Upper lobe of right lung (tissue), 1 donor: ENCODE measurements around the gene USP49. TPM values are rescaled to one million over a fixed set of nuclear protein-coding genes. Genes with fewer than 3 reads are reported as not detected.

ENCODE experiments used
- ATAC-seq: fragments of 200-7000 bp; cut with Tn5 transposase; one replicate; pipeline ENCODE4 v1.9.1; 2020; ENCODE audit warnings: mild to moderate bottlenecking, moderate library complexity
- DNase-seq: peaks from one replicate; pipeline ENCODE4 v3.0.0-alpha.2; 2020
- H3K27ac ChIP-seq: fragments of 200-600 bp; one replicate; pipeline ENCODE4 v1.8.0; 2022
- H3K27me3 ChIP-seq: fragments of 200-600 bp; one replicate; pipeline ENCODE4 v1.8.0; 2022; ENCODE audit warnings: mild to moderate bottlenecking
- H3K36me3 ChIP-seq: fragments of 200-600 bp; one replicate; pipeline ENCODE4 v1.8.0; 2022
- H3K4me1 ChIP-seq: fragments of 200-600 bp; one replicate; pipeline ENCODE4 v1.8.0; 2022
- H3K4me3 ChIP-seq: fragments of 200-600 bp; one replicate; pipeline ENCODE4 v1.8.0; 2022; ENCODE audit warnings: mild to moderate bottlenecking
- H3K9me3 ChIP-seq: fragments of 200-600 bp; one replicate; pipeline ENCODE4 v1.8.0; 2022
- intact Hi-C: fragments of 100-400 bp; cut with DNase I; formaldehyde crosslinking; loops from one replicate; pipeline ENCODE4 v1.11.0; 2022
- total RNA-seq: library from RNA; stranded (reverse); fragmentation: NEBNext Ultra II Directional; extraction: Animal tissue kit (Norgen Biotek cat#: 25700); gene quantifications from one replicate; pipeline ENCODE4 v1.2.1, GENCODE V29; 2021
- TF ChIP-seq, protein P1 (sequence below): fragments of 200-600 bp; IDR thresholded peaks from one replicate; pipeline ENCODE4 v1.8.0; 2022; ENCODE audit warnings: antibody characterized with exemption
- donor health status: DM: no; HTN: yes; CAD: no; lungs with severe emphysema.

USP49 gene
- total RNA-seq, 1 donor from 2014 or later, result 2.7 TPM

DNA sequence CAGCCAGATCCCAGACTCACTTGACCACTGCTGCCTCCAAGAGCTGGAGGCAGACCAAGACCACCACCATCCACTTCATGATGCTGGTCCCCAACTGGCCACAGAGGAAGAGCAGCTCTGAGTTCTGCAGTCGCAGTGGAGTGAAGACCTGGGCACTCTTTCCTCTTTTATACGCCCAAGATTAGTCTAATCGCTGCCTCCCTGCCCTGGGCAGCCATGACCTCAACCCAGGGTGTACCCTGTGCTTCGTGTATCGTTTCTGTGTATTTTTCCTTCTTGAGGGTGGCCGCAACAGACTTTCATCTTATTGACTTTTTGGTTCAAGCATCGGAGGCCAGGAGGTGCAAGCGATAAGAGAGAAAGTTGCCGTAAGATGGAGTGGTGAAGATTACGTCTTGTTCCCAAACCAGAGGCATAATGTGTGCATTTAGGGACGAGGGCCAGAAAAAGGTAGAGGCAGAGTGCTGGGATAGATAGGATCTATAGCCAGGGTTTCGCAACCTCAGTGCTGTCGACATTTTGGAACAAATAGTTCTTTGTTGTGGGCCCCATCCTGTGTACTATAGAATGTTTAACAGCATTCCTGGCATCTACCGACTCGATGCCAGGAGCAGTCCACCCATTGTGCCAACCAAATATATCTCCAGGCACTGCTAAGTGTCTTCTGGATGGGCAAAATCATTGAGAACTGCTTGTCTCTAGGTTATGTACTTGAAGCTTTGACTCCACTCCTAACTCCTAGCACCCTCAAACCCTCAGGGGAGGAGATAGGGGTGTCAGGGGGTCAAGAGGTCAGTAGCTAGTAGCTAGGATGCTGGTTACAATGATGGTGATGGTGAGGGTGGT lies 147.7 kb downstream of the USP49 start, which contains the start of gene PGC:
Gene PGC (minus strand): TSS at position 142 of the 846 bp plus-strand sequence. CDS start 63 bp downstream, at position 79.
- Histone ChIP-seq H3K9me3 (no peaks in the 10 kb centered on the region), H3K4me1 (no peaks in the 10 kb centered on the region), H3K4me3 (peak within 1 kb of the TSS; percentile 25), H3K36me3 (no peaks in the 10 kb centered on the region), H3K27me3 (no peaks in the 10 kb centered on the region), H3K27ac (peak within 1 kb of the TSS; percentile 53)
- ATAC-seq (peak; percentile 79), DNase-seq (no peak)
- intact Hi-C loops, result no loop called here
- TF ChIP-seq, protein P1, sequence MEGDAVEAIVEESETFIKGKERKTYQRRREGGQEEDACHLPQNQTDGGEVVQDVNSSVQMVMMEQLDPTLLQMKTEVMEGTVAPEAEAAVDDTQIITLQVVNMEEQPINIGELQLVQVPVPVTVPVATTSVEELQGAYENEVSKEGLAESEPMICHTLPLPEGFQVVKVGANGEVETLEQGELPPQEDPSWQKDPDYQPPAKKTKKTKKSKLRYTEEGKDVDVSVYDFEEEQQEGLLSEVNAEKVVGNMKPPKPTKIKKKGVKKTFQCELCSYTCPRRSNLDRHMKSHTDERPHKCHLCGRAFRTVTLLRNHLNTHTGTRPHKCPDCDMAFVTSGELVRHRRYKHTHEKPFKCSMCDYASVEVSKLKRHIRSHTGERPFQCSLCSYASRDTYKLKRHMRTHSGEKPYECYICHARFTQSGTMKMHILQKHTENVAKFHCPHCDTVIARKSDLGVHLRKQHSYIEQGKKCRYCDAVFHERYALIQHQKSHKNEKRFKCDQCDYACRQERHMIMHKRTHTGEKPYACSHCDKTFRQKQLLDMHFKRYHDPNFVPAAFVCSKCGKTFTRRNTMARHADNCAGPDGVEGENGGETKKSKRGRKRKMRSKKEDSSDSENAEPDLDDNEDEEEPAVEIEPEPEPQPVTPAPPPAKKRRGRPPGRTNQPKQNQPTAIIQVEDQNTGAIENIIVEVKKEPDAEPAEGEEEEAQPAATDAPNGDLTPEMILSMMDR, result no peak

DNA sequence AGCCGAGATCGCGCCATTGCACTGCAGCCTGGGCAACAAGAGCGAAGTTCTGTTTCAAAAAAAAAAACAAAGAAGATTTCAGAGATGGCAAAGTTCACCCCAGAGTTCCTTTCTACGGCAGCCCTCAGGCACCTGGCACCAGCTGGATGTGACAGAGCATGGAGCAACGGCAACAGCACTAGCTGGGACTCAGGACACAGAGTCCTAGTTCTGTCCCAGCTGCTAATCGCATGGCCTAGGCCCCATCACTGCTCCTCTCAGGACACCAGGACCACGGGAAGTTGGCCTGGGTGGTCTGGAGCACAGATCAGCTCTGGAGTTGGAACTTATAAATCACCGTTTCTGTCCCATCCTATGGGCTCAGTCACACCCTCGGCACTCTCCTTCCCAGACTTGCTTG lies 149.1 kb downstream of the USP49 start:
- H3K27ac ChIP-seq, result peak overlapping the region; percentile 51
- ATAC-seq (no peak), DNase-seq (no peak)
- H3K36me3 ChIP-seq, result no peaks in the 10 kb centered on the region
- no peaks in the 10 kb centered on the region for H3K9me3 ChIP-seq
- intact Hi-C loops, result no loop called here
- no peaks in the 10 kb centered on the region for H3K27me3 ChIP-seq
- TF ChIP-seq, protein P1, result no peak
- H3K4me3 ChIP-seq, result peak overlapping the region; percentile 25
- H3K4me1 ChIP-seq, result no peaks in the 10 kb centered on the region

DNA sequence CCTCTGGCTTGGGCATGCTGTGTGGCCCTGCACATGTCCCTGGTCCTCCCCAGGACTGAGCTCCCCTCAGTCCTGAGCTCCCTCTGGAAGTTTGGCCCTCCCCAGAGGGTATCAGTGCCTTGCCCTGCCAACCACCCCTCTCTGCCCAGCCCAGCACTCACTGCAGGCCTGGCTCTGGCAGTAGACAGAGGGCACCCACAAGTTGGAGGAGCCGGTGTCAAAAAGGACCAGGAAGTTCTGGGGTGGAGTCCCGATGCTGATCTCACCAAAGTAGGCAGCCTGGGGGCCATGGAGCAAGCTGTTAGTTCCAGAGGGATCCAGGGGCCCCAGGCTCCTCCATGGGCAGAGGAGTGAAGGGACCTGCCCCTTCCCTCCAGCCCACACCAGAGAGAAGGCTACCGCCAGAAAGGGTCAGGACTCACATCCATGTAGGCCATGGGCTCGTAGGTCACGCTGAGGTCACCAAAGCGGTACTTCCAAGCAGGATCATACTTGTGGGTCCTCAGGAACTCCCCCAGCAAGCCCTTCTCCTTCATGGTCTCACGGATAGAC lies 150.9 kb downstream of the USP49 start:
- Histone ChIP-seq H3K4me1 (no peaks in the 10 kb centered on the region), H3K27ac (no peak overlapping the region), H3K4me3 (peak overlapping the region; percentile 14), H3K9me3 (no peaks in the 10 kb centered on the region), H3K36me3 (no peaks in the 10 kb centered on the region), H3K27me3 (no peaks in the 10 kb centered on the region)
- ATAC-seq (no peak), DNase-seq (no peak)
- intact Hi-C loops, result no loop called here
- TF ChIP-seq, protein P1, result no peak

DNA sequence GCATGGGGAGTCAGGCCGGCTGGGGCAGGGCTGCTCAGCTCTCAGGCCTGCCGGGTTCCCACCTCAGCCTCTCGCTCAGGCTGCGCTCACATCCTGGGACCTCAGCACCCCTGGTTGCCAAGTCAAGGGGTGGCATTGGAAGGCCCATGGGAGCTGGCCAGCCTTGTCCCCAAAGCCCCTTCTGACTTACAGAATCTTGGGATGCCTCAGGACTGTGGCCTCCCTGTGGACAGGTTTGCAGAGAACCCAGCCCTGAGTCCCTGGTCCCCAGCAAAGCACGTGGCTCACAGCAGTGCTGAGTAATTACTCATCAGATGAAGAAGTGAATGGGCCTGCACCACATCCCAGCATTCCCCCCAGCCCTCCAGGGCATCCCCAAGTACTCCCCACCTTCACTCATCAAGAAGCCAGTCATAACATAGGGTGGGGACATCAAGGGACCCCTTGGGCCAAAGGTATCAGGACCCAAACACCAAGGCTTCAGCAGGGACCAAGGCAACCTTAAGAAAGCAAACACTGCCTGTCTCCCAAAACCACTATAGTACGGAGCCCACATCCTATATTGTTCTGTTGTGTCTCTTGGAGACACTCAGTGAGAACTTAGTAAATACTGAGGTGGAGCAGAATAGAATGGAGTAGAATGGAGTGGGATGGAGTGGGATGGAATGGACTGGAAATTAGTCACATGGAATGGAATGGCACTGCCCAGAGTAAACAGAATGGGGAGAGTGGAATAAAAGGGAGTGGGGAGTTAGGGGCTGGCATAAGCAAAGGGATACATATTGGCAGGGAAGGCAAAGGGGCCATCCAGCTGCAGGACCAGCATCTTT lies 151.6 kb downstream of the USP49 start:
- Histone ChIP-seq H3K27me3 (no peaks in the 10 kb centered on the region), H3K9me3 (no peaks in the 10 kb centered on the region), H3K4me3 (peak overlapping the region; percentile 14), H3K4me1 (no peaks in the 10 kb centered on the region), H3K27ac (no peak overlapping the region), H3K36me3 (no peaks in the 10 kb centered on the region)
- intact Hi-C loops, result no loop called here
- TF ChIP-seq, protein P1, result no peak
- no peak for ATAC-seq
- no peak for DNase-seq

DNA sequence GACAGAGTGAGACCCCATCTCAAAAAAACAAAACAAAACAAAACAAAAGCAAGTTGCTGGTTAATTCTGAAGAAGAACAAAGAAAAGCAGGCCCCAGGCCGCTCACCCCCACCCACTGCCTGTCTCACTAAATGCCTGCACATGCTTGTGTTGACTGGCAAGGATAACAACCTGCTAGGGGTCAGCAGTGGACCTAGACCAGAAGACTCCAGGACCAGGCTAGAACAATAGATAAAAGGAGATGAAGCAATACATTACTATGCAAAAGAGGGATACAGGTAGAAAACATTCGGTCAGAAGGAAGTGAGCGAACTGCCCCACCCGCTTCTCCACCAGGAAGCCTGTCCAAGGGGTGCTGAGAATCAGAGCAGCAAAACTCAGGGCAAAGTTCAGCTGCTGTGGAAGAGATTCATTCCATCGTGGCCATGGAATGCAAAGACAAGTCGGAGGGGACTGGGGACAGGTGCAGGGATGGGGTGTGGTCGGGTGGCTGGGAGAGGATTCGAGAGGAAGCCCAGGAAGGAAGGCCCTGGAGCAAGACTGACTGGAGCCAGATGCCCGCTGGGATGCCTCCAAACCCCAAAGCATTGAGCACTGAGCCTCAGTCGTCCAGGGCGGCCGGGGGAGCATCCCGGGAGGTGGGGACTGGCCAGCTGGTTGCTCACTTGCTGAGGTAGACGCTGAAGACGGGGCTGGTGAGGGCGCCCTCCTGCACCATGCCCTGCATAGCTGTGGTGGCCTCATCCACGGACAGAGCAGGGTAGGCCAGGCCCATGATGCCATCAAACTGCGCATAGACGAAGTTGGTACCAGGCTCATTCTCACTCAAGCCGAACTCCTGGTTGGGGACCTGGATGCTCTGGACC lies 153.3 kb downstream of the USP49 start:
- H3K4me3 ChIP-seq, result no peak overlapping the region
- DNase-seq, result no peak

More for the DNA sequence above, 153.3 kb downstream of the USP49 start:
- no peaks in the 10 kb centered on the region for H3K4me1 ChIP-seq
- TF ChIP-seq, protein P1, result no peak
- no peaks in the 10 kb centered on the region for H3K27me3 ChIP-seq
- H3K36me3 ChIP-seq, result no peaks in the 10 kb centered on the region
- H3K27ac ChIP-seq, result no peak overlapping the region
- ATAC-seq, result no peak
- H3K9me3 ChIP-seq, result no peaks in the 10 kb centered on the region
- intact Hi-C loops, result no loop called here
